Endothelial cell of umbilical vein (primary cell): ENCODE measurements around the gene ARL8A. TPM values are rescaled to one million over a fixed set of nuclear protein-coding genes. Genes with fewer than 3 reads are reported as not detected.

Experiments
- BruUV-seq: library from RNA; stranded (reverse); fragments of 400-500 nt; replicated peaks from 2 replicates; lab custom pipeline; 2021; lab: Mats Ljungman, UMichigan
- CTCF ChIA-PET: fragments of 300-600, 350-600 bp; sonication (Branson Sonifier 250); formaldehyde crosslinking; loops from one replicate; lab custom pipeline; 2021; ENCODE audit warnings: antibody characterized with exemption, inconsistent platforms; lab: Charles Lee
- POLR2A ChIA-PET: fragments of 300-600, 350-600 bp; sonication (Branson Sonifier 250); formaldehyde crosslinking; loops from one replicate; lab custom pipeline; 2021; ENCODE audit warnings: antibody characterized with exemption, inconsistent platforms; lab: Charles Lee
- DNase-seq: peaks from one replicate; pipeline ENCODE4 v3.0.0-alpha.2; 2011; ENCODE audit warnings: low read depth, low spot score
- FAIRE-seq: peaks from 2 replicates; lab custom pipeline; 2011; peaks lifted over from hg19 to GRCh38; lab: Jason Lieb, UNC
- H2AFZ ChIP-seq: 2 replicates; pipeline ENCODE4 v1.6.0; 2012; ENCODE audit warnings: low read depth, low read length, control low read depth, inconsistent platforms
- H3K27ac ChIP-seq: 2 replicates; pipeline ENCODE4 v1.5.1; 2011; ENCODE audit warnings: low read depth, mild to moderate bottlenecking, control low read depth, low read length, moderate library complexity; ENCODE audit not compliant: insufficient read depth
- H3K27me3 ChIP-seq, 2 experiments: 2 replicates each; pipeline versions ENCODE4 v1.6.0 to v1.6.1; 2011; ENCODE audit warnings: low read length in 2 of 2, mixed read lengths in 1 of 2; ENCODE audit not compliant: control insufficient read depth in 2 of 2, insufficient read depth in 2 of 2
- H3K36me3 ChIP-seq, 2 experiments: 2 replicates in 1 of 2; 3 replicates in 1 of 2; pipeline ENCODE4 v1.5.1; 2011; ENCODE audit warnings: low read length in 2 of 2, mild to moderate bottlenecking in 1 of 2, moderate library complexity in 1 of 2; ENCODE audit not compliant: control insufficient read depth in 2 of 2, insufficient read depth in 2 of 2; ENCODE audit errors: extremely low read depth in 1 of 2
- H3K4me1 ChIP-seq: 3 replicates; pipeline ENCODE4 v1.5.1; 2011; ENCODE audit warnings: mild to moderate bottlenecking, low read length; ENCODE audit not compliant: control insufficient read depth, insufficient read depth; ENCODE audit errors: extremely low read depth
- H3K4me2 ChIP-seq: 2 replicates; pipeline ENCODE4 v1.6.1; 2011; ENCODE audit warnings: low read length, control low read depth, mixed read lengths; ENCODE audit not compliant: insufficient read depth
- H3K4me3 ChIP-seq, 3 experiments: fragments of 200-600 bp in 1 of 3; sonication (generic), shearing (Covaris generic) in 1 of 3; replicated peaks in 1 of 3; 2 replicates each; pipeline ENCODE4 v1.5.1; 2011 to 2016; ENCODE audit warnings: control low read depth in 3 of 3, low read length in 3 of 3, mild to moderate bottlenecking in 2 of 3, inconsistent platforms in 1 of 3, low read depth in 1 of 3, moderate library complexity in 1 of 3; ENCODE audit not compliant: insufficient read depth in 1 of 3
- H3K79me2 ChIP-seq: 2 replicates; pipeline ENCODE4 v1.6.0; 2012; ENCODE audit warnings: low read length, inconsistent platforms; ENCODE audit not compliant: control insufficient read depth, insufficient read depth
- H3K9ac ChIP-seq: replicated peaks from 2 replicates; pipeline ENCODE3; 2011; ENCODE audit warnings: low read length, control low read depth; ENCODE audit not compliant: insufficient read depth; ENCODE audit errors: extremely low read depth
- H3K9me1 ChIP-seq: replicated peaks from 3 replicates; pipeline ENCODE4 v1.6.0; 2011; ENCODE audit warnings: mild to moderate bottlenecking, low read length; ENCODE audit not compliant: control insufficient read depth, insufficient read depth; ENCODE audit errors: extremely low read depth
- H3K9me3 ChIP-seq: replicated peaks from 2 replicates; pipeline ENCODE4 v1.5.1; 2012; ENCODE audit warnings: low read length, inconsistent platforms; ENCODE audit not compliant: control insufficient read depth, insufficient read depth
- H4K20me1 ChIP-seq: replicated peaks from 2 replicates; pipeline ENCODE3; 2011; ENCODE audit warnings: mild to moderate bottlenecking, low read length; ENCODE audit not compliant: control insufficient read depth, insufficient read depth; ENCODE audit errors: extremely low read depth
- EZH2 ChIP-seq: IDR thresholded peaks from 2 replicates; pipeline ENCODE4 v1.6.1; 2012; ENCODE audit warnings: borderline replicate concordance, low read depth, mild to moderate bottlenecking, moderate library complexity, low read length, inconsistent platforms; ENCODE audit not compliant: severe bottlenecking
- FOS ChIP-seq: IDR thresholded peaks from 2 replicates; pipeline ENCODE4 v1.6.1; 2011; ENCODE audit warnings: mild to moderate bottlenecking, low read length, moderate library complexity, borderline replicate concordance; ENCODE audit not compliant: insufficient read depth
- GATA2 ChIP-seq: IDR thresholded peaks from 2 replicates; pipeline ENCODE4 v1.7.0; 2011; ENCODE audit warnings: low read depth, mild to moderate bottlenecking, moderate library complexity, mixed read lengths, low read length; ENCODE audit not compliant: insufficient read length, insufficient read depth
- MYC ChIP-seq: IDR thresholded peaks from one replicate; pipeline ENCODE4 v1.6.1; 2011; ENCODE audit warnings: mild to moderate bottlenecking, low read depth, low read length
- POLR2A ChIP-seq: IDR thresholded peaks from 2 replicates; pipeline ENCODE4 v1.6.1; 2012; ENCODE audit warnings: low read depth, mild to moderate bottlenecking, control low read depth, low read length
- POLR2AphosphoS5 ChIP-seq: IDR thresholded peaks from 2 replicates; pipeline ENCODE4 v1.6.1; 2012; ENCODE audit warnings: low read depth, mild to moderate bottlenecking, control low read depth, low read length, moderate library complexity; ENCODE audit not compliant: insufficient read depth
- dilution Hi-C: fragments of 300-500 bp; cut with MboI; formaldehyde crosslinking; loops from one replicate; pipeline ENCODE4 v1.15.0; 2019; ENCODE audit warnings: low sequenced_read_pairs; ENCODE audit not compliant: extremely low pct_ligation_motif_present
- intact Hi-C: fragments of 100-400 bp; cut with micrococcal nuclease; formaldehyde crosslinking; loops from one replicate; pipeline ENCODE4 v1.10.0; 2022
- polyA plus RNA-seq, 4 experiments: library from polyadenylated mRNA; depleted of rRNA in 3 of 4; stranded (reverse) in 3 of 4; unstranded in 1 of 4; fragments of >200 nt; gene quantifications; 2 replicates each; pipeline versions ENCODE4 v1.2.1 to v1.2.3, GENCODE V29; 2011 to 2012; ENCODE audit warnings: missing spikeins in 1 of 4
- total RNA-seq: library from RNA; stranded (reverse); gene quantifications from 2 replicates; pipeline ENCODE4 v1.2.3, GENCODE V29; 2021

Gene ARL8A
- total and polyA plus RNA-seq, 2 donors (not counting 3 experiments of a cell fraction or from before 2014, with no cell fraction given), result 54.3 to 69.5 TPM

DNA sequence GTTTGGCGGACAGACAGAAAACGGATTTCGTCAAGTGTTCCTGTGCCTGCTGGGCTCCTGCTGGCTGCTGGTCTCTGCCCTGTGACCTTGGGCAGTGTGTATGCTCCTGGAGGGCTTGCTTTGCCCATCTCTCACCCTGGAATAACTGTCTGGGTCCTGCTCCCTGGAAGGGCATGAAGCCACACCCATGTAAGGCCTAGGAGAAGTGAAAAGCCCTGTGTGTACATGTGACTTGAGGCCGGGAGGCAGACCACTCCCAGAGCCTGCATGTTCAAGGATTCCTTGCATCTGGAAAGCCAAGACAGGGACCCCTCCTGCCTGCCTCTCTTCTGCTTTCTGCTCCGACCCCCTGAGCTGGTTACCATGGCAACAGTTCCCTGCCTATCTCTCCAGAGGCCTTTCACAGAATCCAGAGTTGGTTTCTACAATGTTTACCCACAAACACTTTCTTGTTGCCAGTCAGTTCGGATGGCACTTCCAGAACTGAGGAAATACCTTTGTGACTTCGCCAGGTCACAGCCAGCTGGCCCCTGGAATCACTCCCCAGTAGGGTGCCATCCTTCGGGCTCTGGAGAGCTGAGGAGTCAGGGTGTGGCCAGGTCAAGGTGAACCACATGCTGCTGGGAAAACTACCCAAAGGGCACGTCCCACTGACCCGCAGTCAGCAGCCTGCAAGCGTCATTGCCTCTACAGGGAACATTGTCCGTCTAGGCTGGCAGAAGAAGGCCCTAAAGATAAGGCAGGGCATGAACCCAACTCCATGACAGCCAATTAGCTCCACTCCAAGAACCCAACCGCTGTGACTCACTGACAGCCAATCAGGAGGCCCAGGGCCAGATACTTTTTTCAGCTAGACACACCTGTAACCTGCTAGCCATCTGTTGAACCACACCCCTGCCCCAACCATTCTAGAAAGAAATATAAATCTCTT is 36.5 kb downstream of the ARL8A start:
- Histone ChIP-seq H3K9me3 (no peaks in the 10 kb centered on the region), H3K4me2 (no peak overlapping the region), H3K27ac (no peak overlapping the region), H3K79me2 (no peaks in the 10 kb centered on the region), H3K9ac (no peak overlapping the region), H3K4me1 (no peaks in the 10 kb centered on the region), H3K36me3 (no peaks in the 10 kb centered on the region), H3K4me3 (no peak overlapping the region), H3K27me3 (no peaks in the 10 kb centered on the region), H3K9me1 (no peaks in the 10 kb centered on the region), H2AFZ (no peak overlapping the region), H4K20me1 (no peaks in the 10 kb centered on the region)
- ChIA-PET POLR2A (no interaction called here), CTCF (interaction anchor here (1.0 to 1.1 kb wide), 2 partner anchors 10 to 109 kb away, joined by 3 read pairs; no protein-coding TSS in a partner anchor)
- intact Hi-C loops, result no loop called here
- BruUV-seq, result no TSS peak
- DNase-seq (no peak), FAIRE-seq (no peak)
- dilution Hi-C loops, result no loop called here
- no peak for TF ChIP-seq FOS
- TF ChIP-seq GATA2, result no peak
- TF ChIP-seq EZH2, result no peak
- TF ChIP-seq POLR2A, result no peak
- TF ChIP-seq POLR2AphosphoS5, result no peak

DNA sequence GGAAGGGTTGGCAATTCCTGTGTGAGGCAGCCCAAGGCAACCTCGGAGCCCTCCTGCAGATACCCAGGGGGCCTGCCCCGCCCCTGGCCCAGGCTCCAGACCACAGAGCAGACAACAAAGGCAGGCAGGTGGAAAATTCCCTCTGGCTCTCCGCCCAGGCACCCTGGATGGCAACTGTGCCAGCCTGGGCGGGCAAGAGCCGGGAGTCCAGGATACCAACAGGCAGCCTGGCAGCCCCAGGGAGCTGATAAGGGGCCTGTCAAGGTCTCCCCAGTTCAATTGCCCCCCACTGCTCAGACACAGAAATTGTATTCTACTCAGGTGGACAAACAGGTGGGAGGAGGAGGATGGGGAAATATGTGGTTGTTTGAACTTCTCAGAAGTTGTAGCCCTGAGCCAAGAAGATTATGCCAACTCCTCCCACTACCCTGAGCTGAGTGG is 37.2 kb downstream of the ARL8A start:
- CTCF ChIA-PET, result interaction anchor here (1.4 to 1.5 kb wide), 2 partner anchors 27 to 106 kb away, joined by 3 to 5 read pairs; no protein-coding TSS in a partner anchor
- no peak overlapping the region for H3K4me3 ChIP-seq
- no TSS peak for BruUV-seq
- no peak overlapping the region for H3K9ac ChIP-seq
- no peaks in the 10 kb centered on the region for H3K9me1 ChIP-seq
- FAIRE-seq (no peak), DNase-seq (no peak)
- H4K20me1 ChIP-seq, result no peaks in the 10 kb centered on the region
- H3K27me3 ChIP-seq, result no peaks in the 10 kb centered on the region
- no peaks in the 10 kb centered on the region for H3K36me3 ChIP-seq
- no peak overlapping the region for H3K27ac ChIP-seq
- H3K79me2 ChIP-seq, result no peaks in the 10 kb centered on the region
- no peaks in the 10 kb centered on the region for H3K4me1 ChIP-seq
- TF ChIP-seq POLR2AphosphoS5, result no peak
- TF ChIP-seq MYC, result no peak
- H3K9me3 ChIP-seq, result no peaks in the 10 kb centered on the region
- intact Hi-C loops, result no loop called here
- POLR2A ChIA-PET, result no interaction called here
- H3K4me2 ChIP-seq, result no peak overlapping the region
- dilution Hi-C loops, result no loop called here
- no peak overlapping the region for H2AFZ ChIP-seq
